ENCODE measurements around the gene POU6F2. TPM values are rescaled to one million over a fixed set of nuclear protein-coding genes. Genes with fewer than 3 reads are reported as not detected.

Gene POU6F2
- total and polyA plus RNA-seq, 8 donors = 0.37 TPM; not detected in 7

DNA sequence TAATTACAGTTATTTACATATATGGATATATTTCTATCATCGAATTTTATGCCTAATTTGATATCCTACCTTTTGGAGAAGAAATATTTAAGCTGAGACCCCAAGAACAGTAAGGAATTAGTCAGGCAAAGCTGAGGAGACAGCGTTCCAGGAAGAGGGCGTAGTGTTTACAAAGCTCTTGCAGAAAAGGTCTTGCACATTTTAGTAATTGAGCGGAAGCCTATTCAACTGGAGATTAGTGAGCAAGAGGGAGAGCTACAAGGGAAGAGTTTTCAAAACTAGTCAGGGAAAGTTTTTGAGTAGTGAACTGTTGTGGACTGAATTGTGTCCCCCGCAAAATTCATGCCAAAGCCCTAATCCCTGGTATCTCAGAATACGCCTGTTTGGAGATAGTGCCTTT lies 26.5 kb upstream of the POU6F2 start:
- 66 to 76% (median 71%) methylated on average over 6 of the region's 6 CpGs for WGBS, 5 donors
- Histone ChIP-seq H3K9me3 (no peaks in the 10 kb centered on the region), H3K4me3 (no peak overlapping the region), H3K27me3 (no peaks in the 10 kb centered on the region), H3K4me1 (no peaks in the 10 kb centered on the region), H3K27ac (no peak overlapping the region), H3K36me3 (no peaks in the 10 kb centered on the region)
- TF ChIP-seq, protein P1, sequence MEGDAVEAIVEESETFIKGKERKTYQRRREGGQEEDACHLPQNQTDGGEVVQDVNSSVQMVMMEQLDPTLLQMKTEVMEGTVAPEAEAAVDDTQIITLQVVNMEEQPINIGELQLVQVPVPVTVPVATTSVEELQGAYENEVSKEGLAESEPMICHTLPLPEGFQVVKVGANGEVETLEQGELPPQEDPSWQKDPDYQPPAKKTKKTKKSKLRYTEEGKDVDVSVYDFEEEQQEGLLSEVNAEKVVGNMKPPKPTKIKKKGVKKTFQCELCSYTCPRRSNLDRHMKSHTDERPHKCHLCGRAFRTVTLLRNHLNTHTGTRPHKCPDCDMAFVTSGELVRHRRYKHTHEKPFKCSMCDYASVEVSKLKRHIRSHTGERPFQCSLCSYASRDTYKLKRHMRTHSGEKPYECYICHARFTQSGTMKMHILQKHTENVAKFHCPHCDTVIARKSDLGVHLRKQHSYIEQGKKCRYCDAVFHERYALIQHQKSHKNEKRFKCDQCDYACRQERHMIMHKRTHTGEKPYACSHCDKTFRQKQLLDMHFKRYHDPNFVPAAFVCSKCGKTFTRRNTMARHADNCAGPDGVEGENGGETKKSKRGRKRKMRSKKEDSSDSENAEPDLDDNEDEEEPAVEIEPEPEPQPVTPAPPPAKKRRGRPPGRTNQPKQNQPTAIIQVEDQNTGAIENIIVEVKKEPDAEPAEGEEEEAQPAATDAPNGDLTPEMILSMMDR (IDR thresholded peaks at IDR 0.05) = no peak
- TF ChIP-seq POLR2A (IDR thresholded peaks at IDR 0.05) = no peak
- TF ChIP-seq EP300 (IDR thresholded peaks at IDR 0.05) = no peak
- no peak for TF ChIP-seq POLR2AphosphoS5 (IDR thresholded peaks at IDR 0.05)
- intact Hi-C loops (cut with DNase I; ENCODE audit: low total_unique reads) = no loop called here
- DNase-seq = no peak

DNA sequence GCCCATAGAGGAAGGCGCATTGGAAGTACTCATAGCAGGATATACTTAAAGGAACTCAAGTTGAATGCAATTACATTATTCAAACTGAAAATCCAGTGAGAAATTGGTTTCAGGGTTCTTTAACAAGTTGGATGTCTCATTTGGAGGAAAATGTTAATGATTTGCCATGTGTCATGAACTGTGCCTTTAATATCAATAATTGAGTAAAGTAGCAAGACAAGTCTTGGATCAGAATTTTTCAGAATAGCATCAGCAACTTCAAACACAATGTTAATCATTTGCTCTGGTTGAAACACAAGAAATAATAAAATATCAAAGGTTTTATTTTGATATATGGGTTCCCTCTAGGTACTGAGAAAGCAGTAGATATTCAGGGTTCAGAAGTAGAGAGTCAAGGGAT lies 24.5 kb upstream of the POU6F2 start:
- DNase-seq = no peak
- TF ChIP-seq POLR2AphosphoS5 (IDR thresholded peaks at IDR 0.05) (no peak), EP300 (IDR thresholded peaks at IDR 0.05) (no peak), POLR2A (IDR thresholded peaks at IDR 0.05) (no peak)
- H3K4me1 ChIP-seq = no peaks in the 10 kb centered on the region
- intact Hi-C loops (cut with DNase I; ENCODE audit: low total_unique reads) = no loop called here
- H3K27me3 ChIP-seq = no peaks in the 10 kb centered on the region
- H3K36me3 ChIP-seq = no peaks in the 10 kb centered on the region
- no peak overlapping the region for H3K27ac ChIP-seq
- 93 to 100% (median 97%) methylated on average over 1 of the region's 1 CpG for WGBS, 5 donors
- no peaks in the 10 kb centered on the region for H3K9me3 ChIP-seq
- H3K4me3 ChIP-seq = no peak overlapping the region

DNA sequence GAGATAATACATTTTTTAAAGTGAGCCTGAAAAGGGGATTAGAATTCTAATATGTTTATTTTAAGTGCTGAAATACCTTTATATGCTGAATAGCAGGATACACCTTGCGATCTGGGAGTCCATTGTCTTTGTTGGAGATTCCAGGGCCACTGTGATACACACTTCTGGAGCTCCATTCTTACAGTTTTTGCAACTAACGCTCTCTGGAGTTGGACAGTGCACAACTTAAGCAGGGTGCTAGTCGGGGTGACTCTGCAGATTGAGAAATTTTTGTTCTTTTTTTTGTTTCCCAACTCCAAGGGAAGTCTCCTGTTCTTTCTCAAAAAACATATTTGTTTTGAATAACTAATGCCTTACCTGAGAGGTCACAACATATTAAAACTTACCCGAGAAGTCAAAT lies 23.7 kb upstream of the POU6F2 start:
- 67 to 83% (median 78%) methylated on average over 4 of the region's 4 CpGs for WGBS, 5 donors
- TF ChIP-seq, protein P1 (IDR thresholded peaks at IDR 0.05) = no peak
- H3K4me3 ChIP-seq = no peak overlapping the region
- no peak overlapping the region for H3K27ac ChIP-seq
- no peaks in the 10 kb centered on the region for H3K4me1 ChIP-seq
- H3K27me3 ChIP-seq = no peaks in the 10 kb centered on the region
- no peaks in the 10 kb centered on the region for H3K9me3 ChIP-seq
- DNase-seq = no peak
- no peaks in the 10 kb centered on the region for H3K36me3 ChIP-seq
- intact Hi-C loops (cut with DNase I; ENCODE audit: low total_unique reads) = no loop called here

DNA sequence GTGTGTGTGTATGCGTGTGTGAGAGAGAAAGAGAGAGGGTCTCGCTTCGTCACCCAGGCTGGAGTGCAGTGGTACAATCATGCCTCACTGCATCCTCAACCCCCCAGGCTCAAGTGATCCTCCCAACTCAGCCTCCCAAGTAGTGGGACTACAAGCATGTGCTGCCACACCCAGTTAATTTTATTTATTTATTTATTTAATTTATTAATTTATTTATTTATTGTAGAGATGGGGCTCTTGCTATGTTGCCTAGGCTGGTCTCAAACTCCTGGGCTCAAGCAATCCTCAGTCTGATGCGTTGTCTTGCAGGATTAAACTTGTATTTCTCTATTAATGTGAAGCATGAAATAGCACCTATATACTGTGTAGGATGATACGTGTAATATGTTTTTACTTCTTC lies 21.8 kb upstream of the POU6F2 start:
- DNase-seq = no peak
- WGBS, 5 donors = 71 to 91% (median 79%) methylated on average over 5 of the region's 5 CpGs
- Histone ChIP-seq H3K4me1 (no peaks in the 10 kb centered on the region), H3K9me3 (no peaks in the 10 kb centered on the region), H3K27me3 (no peaks in the 10 kb centered on the region), H3K4me3 (no peak overlapping the region), H3K36me3 (no peaks in the 10 kb centered on the region), H3K27ac (no peak overlapping the region)
- no peak for TF ChIP-seq POLR2A (IDR thresholded peaks at IDR 0.05)
- no peak for TF ChIP-seq EP300 (IDR thresholded peaks at IDR 0.05)
- no peak for TF ChIP-seq POLR2AphosphoS5 (IDR thresholded peaks at IDR 0.05)
- TF ChIP-seq, protein P1 (IDR thresholded peaks at IDR 0.05) = no peak
- intact Hi-C loops (cut with DNase I; ENCODE audit: low total_unique reads) = no loop called here

DNA sequence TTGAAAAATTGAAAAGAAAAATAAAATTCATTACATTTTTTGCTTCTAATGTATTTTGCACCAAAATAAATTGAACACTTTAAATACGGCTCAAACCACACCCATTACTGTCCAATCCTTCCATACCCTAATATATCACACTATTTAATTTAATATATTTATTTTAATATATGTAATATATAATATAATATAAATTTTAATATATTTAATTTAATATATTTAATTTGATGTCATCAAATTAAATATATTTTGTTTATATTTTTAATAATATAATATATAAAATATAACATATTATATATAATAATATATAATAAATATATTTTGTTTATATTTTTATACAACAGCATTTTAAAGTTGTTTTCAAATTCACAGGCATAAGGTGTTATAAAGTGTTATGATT lies 15.7 kb upstream of the POU6F2 start:
- intact Hi-C loops (cut with DNase I; ENCODE audit: low total_unique reads) = no loop called here
- no peaks in the 10 kb centered on the region for H3K9me3 ChIP-seq
- no peaks in the 10 kb centered on the region for H3K27me3 ChIP-seq
- TF ChIP-seq POLR2AphosphoS5 (IDR thresholded peaks at IDR 0.05) (no peak), EP300 (IDR thresholded peaks at IDR 0.05) (no peak), POLR2A (IDR thresholded peaks at IDR 0.05) (no peak)
- TF ChIP-seq, protein P1 (IDR thresholded peaks at IDR 0.05) = no peak
- H3K4me1 ChIP-seq = no peaks in the 10 kb centered on the region
- no peak for DNase-seq
- WGBS, 5 donors = 90 to 93% (median 91%) methylated on average over 1 of the region's 1 CpG
- H3K4me3 ChIP-seq = no peak overlapping the region
- H3K27ac ChIP-seq = no peak overlapping the region
- H3K36me3 ChIP-seq = no peaks in the 10 kb centered on the region
